ENCODE results near the gene PATL2. TPM values are rescaled to one million over a fixed set of nuclear protein-coding genes. Genes with fewer than 3 reads are reported as not detected.
"Not testable (repeated sequence)": the region's sequence is repeated elsewhere in the genome, so short reads cannot be mapped to it uniquely, and the experiment has no call there.

The PATL2 gene
- total and polyA plus RNA-seq, 4 experiments from 2014 or later, result 5.7 to 62.8 (median 34.8) TPM

DNA sequence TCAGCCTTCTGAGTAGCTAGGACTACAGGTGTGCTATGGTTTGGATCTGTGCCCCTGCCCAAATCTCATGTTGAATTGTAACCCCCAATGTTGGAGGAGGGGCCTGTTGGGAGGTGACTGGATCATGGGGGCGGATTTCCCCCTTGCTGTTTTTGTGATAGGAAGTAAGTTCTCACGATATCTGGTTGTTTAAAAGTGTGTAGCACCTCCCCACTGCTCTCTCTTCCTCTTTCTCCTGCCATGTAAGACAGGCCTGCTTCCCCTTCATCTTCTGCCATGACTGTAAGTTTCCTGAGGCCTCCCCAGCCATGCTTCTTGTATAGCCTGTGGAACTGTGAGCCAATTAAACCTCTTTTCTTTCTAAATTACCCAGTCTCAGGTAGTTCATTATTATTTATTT, 85.8 kb downstream of the PATL2 start:
- H3K27me3 ChIP-seq (ENCODE audit: insufficient read depth, low read length); H3K27me3 Mint-ChIP-seq; H3K4me1 ChIP-seq (ENCODE audit: insufficient read depth, low read length); intact Hi-C loops (cut with micrococcal nuclease); CTCF ChIA-PET (ENCODE audit: partially characterized antibody); H3K4me3 Mint-ChIP-seq; H3K9me3 Mint-ChIP-seq; H3K27ac ChIP-seq (ENCODE audit: low read depth, low read length); H3K4me3 ChIP-seq (ENCODE audit: low read length in 2 of 2); DNase-seq; H3K4me1 Mint-ChIP-seq; H3K9me3 ChIP-seq (ENCODE audit: control insufficient read depth in 1 of 2, low read length in 2 of 2): not testable (repeated sequence)
- Mint-ChIP-seq H3K27ac (peak overlapping the region in 3 of 7 donors; percentile 15 to 43 (median 18)), H3K36me3 (peaks cover 50 to 72% of the 10 kb centered on the region in 2 donors)
- H3K36me3 ChIP-seq (ENCODE audit: insufficient read depth, low read length), result peaks cover 36% of the 10 kb centered on the region
- POLR2A ChIA-PET (ENCODE audit: partially characterized antibody), result interaction anchor here (0.8 kb wide), 1 partner anchor 9 kb away, joined by 3 read pairs; no protein-coding TSS in a partner anchor

DNA sequence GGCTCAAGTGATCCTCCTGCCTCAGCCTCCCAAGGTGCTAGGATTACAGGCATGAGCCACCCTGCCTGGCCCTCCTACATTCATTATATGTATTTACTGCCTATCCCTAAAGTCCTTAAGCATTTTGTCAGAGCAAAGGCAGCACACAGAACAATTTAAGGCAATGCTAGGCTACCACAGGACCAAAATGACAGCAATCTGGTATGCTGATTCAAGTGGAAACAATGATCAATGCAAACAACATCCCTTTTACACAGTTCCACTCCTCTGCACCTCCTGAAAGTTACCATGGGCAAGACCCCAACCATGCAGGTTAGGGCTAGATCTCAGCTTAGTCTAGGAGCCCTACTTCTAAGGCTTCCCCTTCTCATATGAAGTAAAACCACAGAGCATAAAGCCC, 87.9 kb downstream of the PATL2 start:
- Mint-ChIP-seq H3K27me3 (no peaks in the 10 kb centered on the region), H3K4me1 (peaks cover 0 to 6% (median 4%) of the 10 kb centered on the region in 4 donors), H3K9me3 (no peaks in the 10 kb centered on the region), H3K36me3 (peaks cover 50 to 70% of the 10 kb centered on the region in 2 donors), H3K4me3 (no peak overlapping the region), H3K27ac (peak overlapping the region in 2 of 7 donors; percentile 34 to 48)
- Histone ChIP-seq H3K27me3 (ENCODE audit: insufficient read depth, low read length) (no peaks in the 10 kb centered on the region), H3K9me3 (ENCODE audit: control insufficient read depth in 1 of 2, low read length in 2 of 2) (no peaks in the 10 kb centered on the region), H3K27ac (ENCODE audit: low read depth, low read length) (no peak overlapping the region), H3K4me1 (ENCODE audit: insufficient read depth, low read length) (no peaks in the 10 kb centered on the region), H3K4me3 (ENCODE audit: low read length in 2 of 2) (no peak overlapping the region), H3K36me3 (ENCODE audit: insufficient read depth, low read length) (peaks cover 25% of the 10 kb centered on the region)
- CTCF ChIA-PET (ENCODE audit: partially characterized antibody), result interaction anchor here (0.7 to 1.3 kb wide), 3 partner anchors 14 to 116 kb away, joined by 3 read pairs; no protein-coding TSS in a partner anchor
- DNase-seq, result no peak
- POLR2A ChIA-PET (ENCODE audit: partially characterized antibody), result interaction anchor here (0.7 kb wide), 1 partner anchor 41 kb away, joined by 3 read pairs; the partner anchor contains the start of gene SPG11
- intact Hi-C loops (cut with micrococcal nuclease), result no loop called here

DNA sequence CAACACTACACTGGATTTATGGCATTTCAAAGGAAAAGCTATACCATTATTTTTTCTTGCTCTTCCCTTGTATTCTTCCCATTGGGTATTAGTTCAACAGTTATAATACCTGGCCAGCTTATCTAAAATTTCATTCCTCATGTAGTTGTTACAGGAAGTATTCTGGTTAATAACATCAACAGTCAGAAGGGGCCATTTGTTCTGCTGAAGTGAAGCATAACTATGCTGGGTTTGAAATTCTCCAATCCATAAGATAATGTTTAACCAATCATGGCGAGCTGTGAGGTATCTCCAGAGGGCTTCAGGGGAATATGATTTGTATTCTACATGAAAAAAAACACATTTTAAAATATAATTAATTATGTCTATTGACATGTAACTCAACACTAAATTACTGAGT, 91.0 kb downstream of the PATL2 start:
- no peaks in the 10 kb centered on the region for H3K9me3 ChIP-seq (ENCODE audit: control insufficient read depth in 1 of 2, low read length in 2 of 2)
- peaks cover 20% of the 10 kb centered on the region for H3K36me3 ChIP-seq (ENCODE audit: insufficient read depth, low read length)
- Mint-ChIP-seq H3K4me3 (no peak overlapping the region), H3K9me3 (no peaks in the 10 kb centered on the region), H3K27me3 (no peaks in the 10 kb centered on the region), H3K36me3 (peaks cover 41 to 73% of the 10 kb centered on the region in 2 donors), H3K27ac (no peak overlapping the region), H3K4me1 (peaks cover 0 to 4% (median under 1%) of the 10 kb centered on the region in 4 donors)
- H3K4me3 ChIP-seq (ENCODE audit: low read length in 2 of 2), result no peak overlapping the region
- H3K27ac ChIP-seq (ENCODE audit: low read depth, low read length), result no peak overlapping the region
- H3K27me3 ChIP-seq (ENCODE audit: insufficient read depth, low read length), result no peaks in the 10 kb centered on the region
- intact Hi-C loops (cut with micrococcal nuclease), result no loop called here
- no peak for DNase-seq
- CTCF ChIA-PET (ENCODE audit: partially characterized antibody), result interaction anchor here (1.2 to 2.7 kb wide), 3 partner anchors 11 to 117 kb away, joined by 4 to 8 read pairs (median 6); partner anchors contain the start of gene TRIM69
- no peaks in the 10 kb centered on the region for H3K4me1 ChIP-seq (ENCODE audit: insufficient read depth, low read length)
- POLR2A ChIA-PET (ENCODE audit: partially characterized antibody), result interaction anchor here (1.2 kb wide), 1 partner anchor 93 kb away, joined by 6 read pairs; no protein-coding TSS in a partner anchor

DNA sequence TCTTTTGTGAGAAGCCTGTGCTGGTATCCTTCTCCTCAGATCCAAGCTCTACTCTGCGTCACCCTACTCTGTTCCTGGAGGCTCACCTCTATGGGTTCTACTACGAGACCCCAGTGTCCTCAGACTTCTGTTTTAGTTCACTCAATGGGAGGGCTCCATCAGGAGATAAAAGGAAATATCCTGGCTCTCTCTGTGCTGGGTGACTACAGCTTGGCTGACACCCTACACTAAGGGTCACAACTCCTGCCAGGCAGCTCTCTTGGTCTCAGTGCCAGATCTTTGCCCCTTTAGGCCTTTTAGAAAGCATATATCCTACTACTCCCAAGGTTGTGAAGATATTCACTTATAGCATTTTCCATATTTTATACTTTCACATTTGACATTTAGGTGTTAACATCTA, 94.1 kb downstream of the PATL2 start:
- no peak overlapping the region for H3K27ac ChIP-seq (ENCODE audit: low read depth, low read length)
- peaks cover 14% of the 10 kb centered on the region for H3K36me3 ChIP-seq (ENCODE audit: insufficient read depth, low read length)

More for the DNA sequence above, 94.1 kb downstream of the PATL2 start:
- H3K27me3 ChIP-seq (ENCODE audit: insufficient read depth, low read length), result no peaks in the 10 kb centered on the region
- ChIA-PET POLR2A (ENCODE audit: partially characterized antibody) (no interaction called here), CTCF (ENCODE audit: partially characterized antibody) (interaction anchor here (1.2 kb wide), 1 partner anchor 36 kb away, joined by 4 read pairs; no protein-coding TSS in a partner anchor)
- Mint-ChIP-seq H3K9me3 (no peaks in the 10 kb centered on the region), H3K27ac (peak overlapping the region in 2 of 7 donors; percentile 49 to 68), H3K4me3 (no peak overlapping the region), H3K36me3 (peaks cover 51 to 73% of the 10 kb centered on the region in 2 donors), H3K4me1 (peaks cover 0 to 3% (median 0%) of the 10 kb centered on the region in 4 donors), H3K27me3 (no peaks in the 10 kb centered on the region)
- no peaks in the 10 kb centered on the region for H3K9me3 ChIP-seq (ENCODE audit: control insufficient read depth in 1 of 2, low read length in 2 of 2)
- no peak for DNase-seq
- H3K4me3 ChIP-seq (ENCODE audit: low read length in 2 of 2), result no peak overlapping the region
- H3K4me1 ChIP-seq (ENCODE audit: insufficient read depth, low read length), result no peaks in the 10 kb centered on the region
- intact Hi-C loops (cut with micrococcal nuclease), result no loop called here

Other genes starting within 250 kb of the PATL2 start
- gene EIF3J, start 174.2 kb downstream of the PATL2 start, total RNA-seq, result 10 to 100 TPM; 65.0 to 76.8 TPM
- gene EIF3J, start 174.2 kb downstream of the PATL2 start, polyA plus RNA-seq, result 10 to 100 TPM; 20.4 to 31.0 TPM
- gene SPG11, start 47.7 kb downstream of the PATL2 start, total RNA-seq, result 100 to 1,000 TPM; 112 to 121 TPM
- gene SPG11, start 47.7 kb downstream of the PATL2 start, polyA plus RNA-seq, result 10 to 100 TPM; 12.2 to 26.8 TPM
- gene B2M, start 194 bp upstream of the PATL2 start, total RNA-seq, result 1,000 to 10,000 TPM; 7,421 to 7,929 TPM
- gene B2M, start 194 bp upstream of the PATL2 start, polyA plus RNA-seq, result over 10,000 TPM; 34,708 to 62,423 TPM
- 10 to 100 TPM; 38.1 to 40.7 TPM for gene TRIM69, start 25.2 kb upstream of the PATL2 start, total RNA-seq
- gene TRIM69, start 25.2 kb upstream of the PATL2 start, polyA plus RNA-seq, result 10 to 100 TPM; 25.8 to 42.0 TPM
- not detected for gene TERB2, start 245.4 kb upstream of the PATL2 start, total RNA-seq
- gene TERB2, start 245.4 kb upstream of the PATL2 start, polyA plus RNA-seq, result not detected